ENCODE measurements around the gene MRPL34. TPM values are rescaled to one million over a fixed set of nuclear protein-coding genes. Genes with fewer than 3 reads are reported as not detected.

MRPL34 gene
- total and polyA plus RNA-seq, 9 of the 15 experiments (the other 6 are each of a cell fraction or from before 2014, with no cell fraction given): 11.5 to 256 (median 72.5) TPM

GRCh38 chr19:17281391-17282304, 24.0 kb upstream of the MRPL34 start, which contains the start of gene ANKLE1 (continued):
- TF ChIP-seq MBD1 (CRISPR knock-in tag; IDR thresholded peaks at IDR 0.05): no peak
- TF ChIP-seq STAG1 (CRISPR knock-in tag; IDR thresholded peaks at IDR 0.05; ENCODE audit: borderline replicate concordance): no peak
- TF ChIP-seq FIP1L1 (IDR thresholded peaks at IDR 0.05; ENCODE audit: low read depth, low read length, poor library complexity, severe bottlenecking): no peak
- TF ChIP-seq SIRT6 (IDR thresholded peaks at IDR 0.05; ENCODE audit: low read depth, low read length): no peak
- TF ChIP-seq RBM22 (IDR thresholded peaks at IDR 0.05; ENCODE audit: low read depth, low read length, poor library complexity, severe bottlenecking): no peak
- TF ChIP-seq ZNF639 (CRISPR knock-in tag; conservative IDR thresholded peaks at IDR 0.05 in 1 of 2, IDR thresholded peaks at IDR 0.05 in 1 of 2): no peak
- TF ChIP-seq ZSCAN32 (CRISPR knock-in tag; IDR thresholded peaks at IDR 0.05): no peak
- TF ChIP-seq EP400 (IDR thresholded peaks at IDR 0.05): peak; percentile 50; the same call in 1 of the 2 replicates
- TF ChIP-seq ZNF740 (CRISPR knock-in tag; IDR thresholded peaks at IDR 0.05): no peak
- TF ChIP-seq ZNF740 (tag; IDR thresholded peaks at IDR 0.05): no peak
- no peak for TF ChIP-seq ZNF197 (CRISPR knock-in tag; IDR thresholded peaks at IDR 0.05; ENCODE audit: low read depth)
- no peak for TF ChIP-seq ARID4B (CRISPR knock-in tag; IDR thresholded peaks at IDR 0.05)
- no peak for TF ChIP-seq ZNF316 (IDR thresholded peaks at IDR 0.05)
- TF ChIP-seq ELK3 (CRISPR knock-in tag; IDR thresholded peaks at IDR 0.05): no peak

Data from K562 (cell line).